HG03108 (cell line): Measurements from ENCODE around the gene AUTS2.

Experiments used
- ATAC-seq: cut with Tn5 transposase; IDR thresholded peaks from one replicate; pipeline ENCODE4 v1.9.1; 2021; ENCODE audit warnings: moderate library complexity; ENCODE audit not compliant: unreplicated experiment

Gene AUTS2

DNA sequence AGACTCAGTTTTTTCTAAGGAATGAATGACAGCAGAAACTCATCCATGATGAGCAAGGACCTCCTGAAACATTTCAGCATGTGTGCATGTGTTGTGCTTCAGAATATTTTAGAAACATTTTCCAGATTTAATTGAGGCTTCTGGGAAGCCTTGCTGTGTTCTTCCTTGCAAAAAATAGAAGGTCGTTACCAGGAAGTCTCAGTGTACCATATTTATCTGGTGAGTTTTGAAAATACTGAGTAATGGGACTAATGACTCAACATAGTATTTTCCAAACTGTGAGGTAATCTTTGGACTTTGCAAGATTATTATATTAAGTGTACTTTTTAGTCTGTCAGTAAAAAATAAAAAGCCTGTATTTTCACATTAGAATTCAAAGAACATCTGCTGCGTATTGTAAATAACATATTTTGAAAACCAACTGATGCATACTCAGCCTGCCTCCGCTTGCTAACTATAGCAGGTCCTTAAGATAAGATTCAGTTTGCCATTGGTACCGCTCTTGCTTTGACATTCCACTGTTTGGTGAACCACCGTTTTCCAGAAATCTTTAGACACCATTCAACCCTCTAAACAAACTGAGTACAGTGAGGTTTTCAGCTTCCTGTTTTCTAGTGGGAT lies 794.1 kb downstream of the AUTS2 start:
- no peak for ATAC-seq

DNA sequence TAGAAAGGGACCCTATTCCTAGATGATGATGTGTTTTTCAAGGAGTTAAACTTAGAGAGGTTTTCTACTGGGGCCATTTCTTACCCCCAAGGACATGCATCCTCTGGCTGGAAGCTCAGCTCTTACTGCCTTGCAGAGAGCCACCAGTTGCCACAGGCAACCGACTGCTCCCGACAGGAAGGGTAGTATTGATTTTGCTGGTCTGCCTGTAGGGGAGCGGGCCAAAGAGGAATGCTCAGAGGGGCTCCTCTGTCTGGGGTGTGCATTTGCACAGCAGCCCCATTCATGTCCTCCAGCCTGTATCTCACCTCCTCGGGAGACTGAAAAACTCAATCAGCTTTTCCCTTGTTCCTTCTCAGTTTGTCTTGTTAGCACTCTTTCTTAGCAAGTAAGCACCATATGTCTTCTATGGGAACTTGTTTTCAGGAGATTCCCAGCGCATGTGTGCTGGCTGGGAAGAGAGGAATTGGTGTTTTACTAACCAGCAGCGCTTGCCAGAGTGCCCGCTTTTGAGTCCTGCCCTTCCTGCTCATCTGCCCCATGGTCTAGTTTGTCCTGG lies 794.7 kb downstream of the AUTS2 start:
- no peak for ATAC-seq

GRCh38 chr7:70393956-70394355 lies 795.7 kb downstream of the AUTS2 start:
- ATAC-seq = no peak

DNA sequence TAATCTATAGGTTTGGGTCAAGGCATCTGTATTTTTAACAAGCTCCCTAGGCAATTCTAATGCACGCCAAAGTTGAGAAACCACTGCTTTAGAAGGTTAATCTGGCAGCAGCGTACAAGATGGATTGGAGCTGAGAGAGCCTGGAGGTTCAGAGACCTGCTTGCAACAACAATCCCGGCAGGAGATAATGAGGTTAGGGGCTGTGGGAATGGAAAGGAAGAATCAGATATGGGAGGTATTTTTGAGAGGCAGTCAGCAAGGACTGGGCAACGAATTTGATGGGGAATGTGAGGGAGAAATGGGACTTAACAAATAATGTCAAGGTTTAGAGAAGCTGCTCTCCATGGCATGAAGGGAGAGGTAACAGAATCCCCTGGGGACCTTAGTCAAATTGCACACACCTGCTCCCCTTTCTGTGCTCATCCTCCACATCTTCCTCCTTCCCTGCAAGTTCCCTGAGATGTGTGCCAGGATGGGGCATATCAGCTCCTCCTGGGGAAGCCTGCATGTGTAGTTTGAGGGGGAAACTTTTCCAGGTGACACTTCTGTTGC lies 802.6 kb downstream of the AUTS2 start:
- no peak for ATAC-seq

DNA sequence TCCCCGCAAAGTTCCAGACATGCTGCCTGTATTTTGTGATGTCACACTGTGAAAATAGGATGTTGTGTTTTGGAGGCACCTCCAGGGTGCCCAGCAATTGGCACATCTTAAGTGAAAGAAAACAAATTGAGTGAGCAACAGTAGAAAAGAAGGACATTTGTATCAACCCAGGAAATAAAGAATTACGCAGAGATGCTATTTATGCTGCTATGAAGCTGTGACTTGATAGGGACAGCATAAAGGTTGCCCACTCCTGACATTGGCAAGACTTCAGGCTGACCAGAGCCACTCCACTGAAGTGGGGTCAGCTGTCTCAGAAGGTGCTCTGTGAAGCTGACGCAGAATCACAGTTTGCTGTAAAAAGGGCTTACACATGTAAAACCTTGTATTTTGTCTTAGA lies 803.8 kb downstream of the AUTS2 start:
- ATAC-seq = no peak

DNA sequence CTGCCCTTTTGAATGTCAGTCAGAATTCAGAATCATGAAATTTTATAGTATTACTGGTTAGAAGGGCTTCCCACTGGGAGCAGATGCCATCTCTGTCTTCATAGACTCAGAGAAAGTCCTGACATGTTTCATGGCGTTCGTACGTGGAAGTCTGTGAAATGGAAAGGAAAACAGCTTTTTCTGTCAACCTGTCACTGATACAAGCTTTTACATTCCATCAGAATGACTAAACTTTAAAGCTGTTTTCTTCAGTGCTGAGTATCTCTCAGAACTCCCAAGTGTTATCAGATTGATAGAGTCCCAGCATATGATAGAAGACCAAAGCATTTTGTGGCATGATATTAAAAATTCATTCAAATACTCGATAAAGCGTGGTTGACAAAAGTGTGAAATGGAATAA lies 807.0 kb downstream of the AUTS2 start:
- ATAC-seq = no peak

DNA sequence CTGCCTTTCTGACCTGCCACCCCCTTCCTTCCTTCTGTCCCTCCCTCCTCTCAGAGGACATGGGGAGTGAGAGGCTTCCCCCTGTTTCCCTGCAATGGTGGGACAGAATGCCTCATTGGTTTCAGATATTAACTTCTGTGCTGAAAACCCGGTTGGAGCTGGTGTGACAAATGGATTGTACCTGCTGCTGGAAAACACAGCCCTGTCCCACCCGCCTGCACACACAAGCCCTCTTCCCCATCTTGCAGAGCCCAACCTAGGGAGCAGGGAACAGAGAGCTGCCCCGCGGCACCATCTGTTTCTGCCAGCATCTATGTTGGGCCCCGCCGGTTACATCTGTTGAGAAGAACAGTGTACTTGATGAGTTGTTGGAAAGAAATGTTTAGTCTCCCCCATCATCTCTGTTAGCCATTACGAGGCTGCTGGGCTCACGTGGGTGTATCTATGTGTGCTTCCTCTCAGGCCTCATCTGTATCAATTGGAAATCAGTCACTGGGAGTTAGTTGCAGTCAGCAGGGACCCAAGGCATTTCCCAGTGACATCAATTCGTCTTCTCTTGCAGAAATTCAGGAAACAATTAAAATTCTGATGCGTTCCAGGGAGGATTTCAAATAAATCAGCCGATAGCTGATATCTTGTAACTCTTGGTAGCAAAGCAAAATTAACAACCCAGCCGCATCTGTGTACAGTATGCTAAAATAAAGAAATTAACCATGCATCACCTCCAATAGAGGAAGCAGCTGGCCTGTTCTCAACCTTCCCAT lies 808.1 kb downstream of the AUTS2 start:
- no peak for ATAC-seq

DNA sequence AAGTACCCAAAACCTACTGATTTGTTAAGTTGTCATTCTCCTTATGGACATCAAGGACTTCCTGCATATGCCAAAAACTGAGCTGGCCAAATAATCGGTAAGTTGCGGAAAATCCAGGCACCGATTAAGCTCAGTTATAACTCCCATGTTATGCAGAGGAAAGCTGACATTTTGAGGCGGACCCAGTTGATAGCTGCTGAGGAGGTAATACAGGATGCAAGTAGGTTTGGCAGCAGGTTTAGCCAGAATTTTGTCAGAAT lies 808.6 kb downstream of the AUTS2 start:
- ATAC-seq = no peak

DNA sequence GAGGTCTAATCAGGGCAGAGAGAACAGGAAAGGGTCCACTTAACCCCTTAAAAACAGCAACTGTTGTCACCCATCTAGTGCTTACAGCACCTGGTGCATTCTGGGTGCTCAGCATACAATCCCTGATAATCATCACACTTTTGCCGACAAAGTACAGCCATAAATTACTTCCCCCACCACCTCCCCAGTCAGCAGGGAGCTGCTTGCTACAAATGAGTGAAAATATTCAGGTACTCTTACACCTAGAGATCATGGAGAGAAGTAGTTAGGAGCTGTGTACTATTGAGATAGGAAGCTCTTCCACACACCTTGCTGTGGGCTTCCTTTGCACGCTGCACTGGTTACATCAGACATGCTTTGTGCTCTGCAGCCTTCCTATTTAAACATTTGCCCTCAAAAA lies 810.2 kb downstream of the AUTS2 start:
- ATAC-seq = no peak

DNA sequence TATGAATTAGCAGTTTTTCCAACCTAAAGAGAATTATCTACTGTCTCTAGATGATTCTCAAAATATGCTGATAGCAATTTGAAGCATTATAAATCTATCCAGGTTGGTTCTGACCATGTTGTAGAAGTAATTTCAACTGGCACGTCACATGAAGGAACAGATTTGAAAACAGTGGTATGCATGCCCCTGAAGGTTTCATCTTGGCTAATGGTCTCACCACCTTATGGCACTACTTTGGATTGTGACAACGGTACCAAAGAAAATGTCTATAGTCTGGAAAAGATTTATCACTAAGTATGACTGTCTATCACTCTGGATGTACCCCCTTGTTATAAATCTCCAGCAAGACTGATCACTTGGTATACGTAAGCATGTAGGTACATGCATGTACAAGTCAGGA lies 810.6 kb downstream of the AUTS2 start:
- no peak for ATAC-seq

DNA sequence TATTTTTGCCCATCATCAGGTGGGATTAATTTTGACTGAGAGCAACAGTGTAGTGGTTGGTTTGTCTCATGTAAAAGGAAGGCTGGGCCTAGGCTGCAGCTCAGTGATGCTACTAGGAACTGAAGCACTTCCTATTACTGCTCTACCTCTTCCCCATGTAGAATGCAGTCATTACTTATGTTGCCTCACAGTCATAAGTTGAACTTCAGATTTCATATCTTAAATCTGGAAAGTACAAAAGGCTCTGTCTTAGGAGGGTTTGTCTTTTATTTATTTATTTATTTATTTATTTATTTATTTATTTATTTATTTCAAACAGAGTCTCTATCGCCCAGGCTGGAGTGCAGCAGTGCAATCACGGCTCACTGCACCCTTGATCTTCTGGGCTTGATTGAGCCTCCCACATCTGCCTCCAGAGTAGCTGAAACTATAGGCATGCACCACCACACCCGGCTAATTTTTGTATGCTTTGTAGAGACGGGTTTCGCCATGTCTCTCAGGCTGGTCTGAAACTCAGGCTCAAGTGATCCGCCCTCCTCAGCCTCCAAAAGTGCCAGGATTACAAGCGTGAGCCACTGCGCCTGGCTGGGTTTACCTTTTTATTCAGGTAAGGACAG lies 812.0 kb downstream of the AUTS2 start:
- ATAC-seq = no peak

- ATAC-seq = no peak
These were observed 816.1 kb downstream of the AUTS2 start for GRCh38 chr7:70414368-70414767.

DNA sequence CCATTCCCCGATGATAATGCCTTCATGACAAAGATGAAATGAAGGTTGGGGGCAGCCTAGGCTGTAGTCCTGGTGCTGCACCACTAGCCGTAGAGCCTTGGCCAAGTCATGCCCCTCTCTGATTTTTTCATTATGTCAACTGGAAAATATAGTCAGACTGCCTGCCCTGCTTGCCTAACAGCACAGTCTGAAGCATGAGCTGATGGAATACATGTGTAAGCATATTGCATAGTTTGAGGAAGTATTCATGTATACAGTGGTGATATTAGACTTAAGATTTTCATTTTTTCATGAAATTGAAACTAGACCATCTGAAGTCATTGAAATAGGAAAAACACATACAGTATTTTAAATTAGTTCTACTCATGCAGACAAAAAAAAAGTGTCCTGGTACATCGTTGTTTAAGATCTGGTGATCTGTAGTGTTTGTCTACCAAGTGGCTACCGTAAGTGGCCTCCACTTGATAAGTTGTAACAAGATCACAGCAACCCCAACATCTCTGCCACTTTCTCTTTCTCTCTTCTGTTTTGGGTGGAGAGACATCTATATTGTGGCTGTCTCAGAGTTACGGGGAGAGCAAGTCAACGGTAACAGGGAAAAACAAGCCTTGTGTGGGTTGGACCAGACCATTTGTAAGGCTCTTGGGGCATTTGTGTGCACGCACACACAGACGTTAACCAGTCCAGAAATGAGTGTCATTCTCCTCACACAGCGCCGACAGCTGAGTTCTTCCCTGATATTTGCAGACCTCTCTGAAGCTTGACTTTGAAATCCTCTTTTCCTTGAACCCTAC lies 817.1 kb downstream of the AUTS2 start:
- ATAC-seq = peak; percentile 44

GRCh38 chr7:70416347-70416985 lies 818.2 kb downstream of the AUTS2 start:
- peak; percentile 42 for ATAC-seq

DNA sequence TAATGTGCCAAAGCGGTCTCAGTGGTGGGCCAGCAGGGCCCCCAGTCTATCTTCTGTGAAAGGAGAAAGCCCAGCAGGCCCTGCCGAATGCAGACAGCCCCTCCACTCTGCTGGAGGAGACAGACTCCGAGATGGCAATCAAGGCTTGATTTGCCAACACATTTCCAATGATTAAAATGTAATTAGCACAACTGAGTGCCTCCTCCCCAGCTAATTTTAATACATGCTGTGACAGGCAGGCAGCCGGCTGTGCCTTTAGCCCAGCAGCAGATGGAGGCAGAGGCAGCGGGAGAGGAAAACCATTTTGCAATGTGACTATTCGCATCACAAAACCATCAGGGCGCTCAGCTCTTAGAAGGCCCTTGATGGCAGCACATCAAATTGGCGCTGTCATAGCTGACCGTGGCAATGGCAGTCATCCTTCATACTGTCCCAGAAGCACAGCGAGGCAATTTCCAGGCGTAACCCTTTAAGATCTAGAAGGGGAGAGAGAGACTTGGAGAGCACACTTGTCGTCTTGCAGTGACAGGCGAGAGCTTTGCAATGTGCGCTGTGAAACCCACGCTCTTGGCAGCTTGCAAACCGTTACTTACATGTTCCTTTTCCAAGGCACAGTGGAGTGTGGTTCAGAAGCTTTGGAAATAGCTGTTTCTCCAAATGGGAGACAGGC lies 818.8 kb downstream of the AUTS2 start:
- ATAC-seq = no peak

GRCh38 chr7:70419526-70420380 lies 821.5 kb downstream of the AUTS2 start:
- no peak for ATAC-seq

DNA sequence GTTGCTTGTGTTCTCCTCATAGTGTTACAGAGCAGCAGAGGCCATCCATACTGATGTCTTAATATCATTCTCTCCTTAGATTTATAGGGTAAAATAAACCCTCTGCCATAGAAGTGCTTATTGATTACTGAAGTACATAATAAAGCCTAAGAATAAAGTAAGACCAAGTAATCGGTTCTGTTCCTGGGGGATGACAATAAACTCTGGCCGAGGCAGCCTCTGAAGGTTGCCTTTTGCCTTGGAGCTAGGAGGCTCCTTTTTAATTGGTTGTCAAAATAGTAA lies 822.0 kb downstream of the AUTS2 start:
- ATAC-seq = no peak

DNA sequence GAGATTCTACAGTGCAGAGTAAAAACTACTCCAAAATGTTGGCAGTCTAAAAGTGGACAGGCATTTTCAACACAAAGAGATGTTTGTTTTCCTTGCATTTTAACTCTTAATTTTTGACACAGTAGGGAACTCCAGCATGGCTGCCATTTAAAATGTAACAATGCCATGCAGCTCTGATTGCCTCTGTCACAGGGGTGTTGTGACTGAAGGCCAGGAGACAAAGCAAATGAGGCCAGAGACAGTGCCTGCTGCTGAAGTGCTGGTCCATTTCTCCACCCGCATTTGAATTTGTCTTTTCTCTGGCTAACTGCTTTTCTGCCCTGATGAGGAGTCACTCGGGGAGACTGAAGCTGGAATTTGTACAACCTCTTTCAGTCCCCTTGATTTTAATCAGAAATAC lies 823.0 kb downstream of the AUTS2 start:
- no peak for ATAC-seq

DNA sequence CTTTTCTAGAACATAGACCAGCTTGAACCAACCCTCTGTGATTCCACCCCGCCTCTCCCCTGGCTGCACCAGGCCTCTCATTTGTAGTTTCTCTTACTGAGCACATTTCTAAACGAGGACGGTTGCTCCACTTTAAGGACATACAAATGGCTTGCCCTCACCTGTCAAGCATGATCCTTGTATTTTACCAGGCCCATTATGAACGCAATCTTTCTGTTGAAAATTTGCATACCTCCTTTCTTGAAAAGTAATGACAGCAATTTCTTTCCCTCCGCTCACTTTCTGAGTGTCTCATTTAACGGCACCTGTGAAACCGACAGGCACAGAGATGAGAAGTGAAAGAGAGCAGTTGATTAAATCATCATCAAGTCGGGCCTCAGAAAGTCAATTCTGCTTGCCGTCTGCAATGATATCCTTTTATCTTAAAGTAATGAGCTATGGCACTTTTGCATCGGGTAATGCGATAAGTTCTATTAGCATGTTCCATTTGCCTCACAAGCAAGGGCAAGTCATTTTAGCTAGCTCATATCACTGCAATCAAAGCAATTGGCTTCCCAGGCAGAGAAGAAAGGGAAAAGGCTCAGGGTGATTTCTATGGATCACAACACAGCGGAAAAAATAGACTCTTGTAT lies 828.1 kb downstream of the AUTS2 start:
- ATAC-seq = no peak
